Breast epithelium (tissue), 4 donors: ENCODE results near the gene LIN28A. TPM values are rescaled to one million over a fixed set of nuclear protein-coding genes. Genes with fewer than 3 reads are reported as not detected.

Experiments
- DNase-seq, 2 donors: peaks; one replicate each; pipeline ENCODE4 v3.0.0-alpha.2; 2019; ENCODE audit warnings: low spot score in 2 of 2
- H3K27ac ChIP-seq, 2 donors: fragments of 200-600 bp; sonication (generic) in 1 of 2; one replicate each; pipeline ENCODE4 v1.5.1; 2016 to 2019; ENCODE audit warnings: mild to moderate bottlenecking in 1 of 2
- H3K27me3 ChIP-seq, 2 donors: fragments of 200-600 bp; sonication (generic) in 1 of 2; one replicate each; pipeline versions ENCODE4 v1.5.1 to v1.6.0; 2017 to 2019; ENCODE audit warnings: control low read depth in 1 of 2, mild to moderate bottlenecking in 1 of 2
- H3K36me3 ChIP-seq: fragments of 200-600 bp; one replicate; pipeline ENCODE4 v1.5.1; 2019
- H3K4me1 ChIP-seq, 2 donors: fragments of 200-600 bp; sonication (generic); one replicate each; pipeline ENCODE4 v1.5.1; 2016 to 2019; ENCODE audit warnings: control low read depth in 1 of 2
- H3K4me3 ChIP-seq, 3 donors: fragments of 200-600 bp; sonication (generic); 1 replicate in 2 of 3; 2 replicates in 1 of 3; pipeline ENCODE4 v1.5.1; 2016 to 2019; ENCODE audit warnings: mild to moderate bottlenecking in 3 of 3, moderate library complexity in 2 of 3
- H3K9me3 ChIP-seq, 2 donors: fragments of 200-600 bp; sonication (generic) in 1 of 2; one replicate each; pipeline ENCODE4 v1.5.1; 2016 to 2019; ENCODE audit warnings: control low read depth in 1 of 2
- POLR2A ChIP-seq: fragments of 450-650 bp; IDR thresholded peaks from one replicate; pipeline ENCODE4 v1.6.1; 2016; ENCODE audit warnings: antibody characterized with exemption, mild to moderate bottlenecking, moderate library complexity
- POLR2AphosphoS5 ChIP-seq, 3 donors: sonication (generic); formaldehyde crosslinking; IDR thresholded peaks; one replicate each; pipeline ENCODE4 v1.6.1; 2017; ENCODE audit warnings: antibody characterized with exemption in 3 of 3
- intact Hi-C: fragments of 100-400 bp; cut with DNase I; formaldehyde crosslinking; loops from one replicate; pipeline ENCODE4 v1.15.1; 2023; ENCODE audit warnings: low total_unique reads
- total RNA-seq, 3 donors: library from RNA; depleted of rRNA; stranded (reverse); fragments of >200 nt; gene quantifications; one replicate each; pipeline ENCODE4 v1.1.0, GENCODE V29; 2016
- TF ChIP-seq, protein P1 (sequence below), 3 donors: fragments of 450-650 bp; IDR thresholded peaks; one replicate each; pipeline ENCODE4 v1.5.1; 2016 to 2017; ENCODE audit warnings: antibody characterized with exemption in 3 of 3, mild to moderate bottlenecking in 3 of 3, moderate library complexity in 3 of 3

The LIN28A gene
- total RNA-seq, 3 donors from 2014 or later: not detected

DNA sequence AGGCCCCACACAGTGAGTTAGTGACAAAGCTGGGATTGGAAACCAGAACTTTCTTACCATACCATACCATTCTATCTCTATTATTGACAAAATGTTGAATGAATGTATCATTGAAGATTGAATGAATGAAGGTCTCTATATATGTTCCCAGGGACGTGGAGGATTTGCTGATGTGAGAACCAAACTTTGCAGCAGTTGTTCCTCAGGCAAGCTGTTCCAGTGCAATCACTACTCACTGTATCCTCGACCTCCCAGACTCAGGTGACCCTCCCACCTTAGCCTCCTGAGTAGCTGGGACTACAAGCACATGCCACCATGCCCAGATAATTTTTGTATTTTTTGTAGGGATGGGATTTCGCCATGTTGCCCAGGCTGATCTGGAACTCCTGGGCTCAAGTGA, 11.6 kb upstream of the LIN28A start:
- DNase-seq: no peak
- Histone ChIP-seq H3K4me3 (no peak overlapping the region), H3K9me3 (no peaks in the 10 kb centered on the region), H3K36me3 (no peaks in the 10 kb centered on the region), H3K27me3 (peaks cover 0 to 5% of the 10 kb centered on the region in 2 donors), H3K27ac (no peak overlapping the region), H3K4me1 (no peaks in the 10 kb centered on the region)
- TF ChIP-seq POLR2A (no peak), POLR2AphosphoS5 (IDR thresholded peaks at IDR 0.05) (no peak)
- TF ChIP-seq, protein P1, sequence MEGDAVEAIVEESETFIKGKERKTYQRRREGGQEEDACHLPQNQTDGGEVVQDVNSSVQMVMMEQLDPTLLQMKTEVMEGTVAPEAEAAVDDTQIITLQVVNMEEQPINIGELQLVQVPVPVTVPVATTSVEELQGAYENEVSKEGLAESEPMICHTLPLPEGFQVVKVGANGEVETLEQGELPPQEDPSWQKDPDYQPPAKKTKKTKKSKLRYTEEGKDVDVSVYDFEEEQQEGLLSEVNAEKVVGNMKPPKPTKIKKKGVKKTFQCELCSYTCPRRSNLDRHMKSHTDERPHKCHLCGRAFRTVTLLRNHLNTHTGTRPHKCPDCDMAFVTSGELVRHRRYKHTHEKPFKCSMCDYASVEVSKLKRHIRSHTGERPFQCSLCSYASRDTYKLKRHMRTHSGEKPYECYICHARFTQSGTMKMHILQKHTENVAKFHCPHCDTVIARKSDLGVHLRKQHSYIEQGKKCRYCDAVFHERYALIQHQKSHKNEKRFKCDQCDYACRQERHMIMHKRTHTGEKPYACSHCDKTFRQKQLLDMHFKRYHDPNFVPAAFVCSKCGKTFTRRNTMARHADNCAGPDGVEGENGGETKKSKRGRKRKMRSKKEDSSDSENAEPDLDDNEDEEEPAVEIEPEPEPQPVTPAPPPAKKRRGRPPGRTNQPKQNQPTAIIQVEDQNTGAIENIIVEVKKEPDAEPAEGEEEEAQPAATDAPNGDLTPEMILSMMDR (IDR thresholded peaks at IDR 0.05): no peak
- intact Hi-C loops: no loop called here

DNA sequence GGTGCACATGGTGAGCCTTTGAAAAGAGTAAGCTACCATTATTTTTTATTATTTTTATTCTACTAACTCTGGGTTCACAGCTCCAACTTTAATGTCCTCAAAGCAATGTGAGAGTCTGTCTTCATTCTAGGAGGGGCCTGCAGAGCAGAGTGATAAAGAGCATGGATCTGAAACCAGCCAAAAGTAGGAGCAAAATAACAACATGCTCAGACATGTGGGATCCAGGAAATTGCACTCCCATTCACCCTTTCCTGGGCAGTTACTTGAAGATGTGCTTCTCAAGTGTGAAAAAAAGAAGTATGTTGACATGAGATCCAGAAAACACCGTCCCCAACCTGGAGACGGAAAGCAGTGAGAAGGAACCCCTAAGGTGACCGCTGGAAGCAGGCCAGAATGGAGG, 8.7 kb upstream of the LIN28A start:
- Histone ChIP-seq H3K27ac (no peak overlapping the region), H3K36me3 (no peaks in the 10 kb centered on the region), H3K4me1 (no peaks in the 10 kb centered on the region), H3K27me3 (peaks cover 0 to 9% of the 10 kb centered on the region in 2 donors), H3K4me3 (no peak overlapping the region), H3K9me3 (no peaks in the 10 kb centered on the region)
- no peak for DNase-seq
- intact Hi-C loops: no loop called here
- TF ChIP-seq, protein P1 (IDR thresholded peaks at IDR 0.05): no peak
- no peak for TF ChIP-seq POLR2AphosphoS5 (IDR thresholded peaks at IDR 0.05)
- no peak for TF ChIP-seq POLR2A

DNA sequence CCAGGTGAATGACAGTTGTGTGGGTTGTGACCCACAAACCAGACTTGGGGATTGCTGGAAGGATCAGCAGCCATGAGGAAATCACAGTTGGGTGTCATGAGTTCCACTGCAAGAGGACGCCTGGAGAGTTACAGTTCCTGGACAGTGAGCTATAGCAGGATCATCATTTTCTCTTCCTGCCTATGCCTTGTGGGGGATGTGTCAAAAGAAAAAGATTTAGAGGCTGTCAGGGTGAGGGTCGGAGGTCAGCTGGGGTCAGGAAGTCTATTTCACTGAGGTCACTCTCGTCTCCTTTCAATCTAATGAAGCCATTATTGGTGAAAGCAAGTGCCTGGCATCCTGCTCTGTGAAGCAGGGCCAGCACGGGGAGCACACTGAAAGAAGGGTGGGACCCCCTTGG, 7.0 kb upstream of the LIN28A start:
- TF ChIP-seq POLR2AphosphoS5 (IDR thresholded peaks at IDR 0.05): no peak
- TF ChIP-seq, protein P1 (IDR thresholded peaks at IDR 0.05): no peak
- TF ChIP-seq POLR2A: no peak
- no peak overlapping the region for H3K4me3 ChIP-seq
- no peaks in the 10 kb centered on the region for H3K4me1 ChIP-seq
- H3K36me3 ChIP-seq: no peaks in the 10 kb centered on the region
- intact Hi-C loops: no loop called here
- no peak for DNase-seq
- H3K27me3 ChIP-seq: peaks cover 0 to 9% of the 10 kb centered on the region in 2 donors
- no peak overlapping the region for H3K27ac ChIP-seq
- H3K9me3 ChIP-seq: no peaks in the 10 kb centered on the region

DNA sequence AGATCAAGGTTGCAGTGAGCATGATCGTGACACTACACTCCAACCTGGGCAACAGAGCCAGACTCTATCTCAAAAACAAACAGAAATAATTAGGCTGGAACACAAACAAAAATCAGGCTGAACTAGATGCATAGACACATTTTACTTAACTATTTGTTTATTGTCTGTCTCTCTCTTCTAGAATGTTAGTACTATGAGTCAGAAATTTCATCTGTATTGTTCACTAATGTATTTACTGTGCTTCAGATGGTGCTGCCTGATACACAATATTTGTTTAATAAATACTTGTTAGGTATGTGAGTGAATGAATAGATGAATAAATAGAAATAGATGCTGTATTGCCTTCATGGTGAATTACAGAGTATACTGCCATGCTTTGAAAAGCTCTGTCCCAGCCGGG, 6.0 kb upstream of the LIN28A start:
- intact Hi-C loops: no loop called here
- TF ChIP-seq POLR2A (no peak), POLR2AphosphoS5 (IDR thresholded peaks at IDR 0.05) (no peak)
- TF ChIP-seq, protein P1 (IDR thresholded peaks at IDR 0.05): no peak
- peaks cover 0 to 15% of the 10 kb centered on the region in 2 donors for H3K27me3 ChIP-seq
- no peaks in the 10 kb centered on the region for H3K4me1 ChIP-seq
- H3K9me3 ChIP-seq: no peaks in the 10 kb centered on the region
- H3K27ac ChIP-seq: no peak overlapping the region
- no peaks in the 10 kb centered on the region for H3K36me3 ChIP-seq
- H3K4me3 ChIP-seq: no peak overlapping the region
- no peak for DNase-seq

DNA sequence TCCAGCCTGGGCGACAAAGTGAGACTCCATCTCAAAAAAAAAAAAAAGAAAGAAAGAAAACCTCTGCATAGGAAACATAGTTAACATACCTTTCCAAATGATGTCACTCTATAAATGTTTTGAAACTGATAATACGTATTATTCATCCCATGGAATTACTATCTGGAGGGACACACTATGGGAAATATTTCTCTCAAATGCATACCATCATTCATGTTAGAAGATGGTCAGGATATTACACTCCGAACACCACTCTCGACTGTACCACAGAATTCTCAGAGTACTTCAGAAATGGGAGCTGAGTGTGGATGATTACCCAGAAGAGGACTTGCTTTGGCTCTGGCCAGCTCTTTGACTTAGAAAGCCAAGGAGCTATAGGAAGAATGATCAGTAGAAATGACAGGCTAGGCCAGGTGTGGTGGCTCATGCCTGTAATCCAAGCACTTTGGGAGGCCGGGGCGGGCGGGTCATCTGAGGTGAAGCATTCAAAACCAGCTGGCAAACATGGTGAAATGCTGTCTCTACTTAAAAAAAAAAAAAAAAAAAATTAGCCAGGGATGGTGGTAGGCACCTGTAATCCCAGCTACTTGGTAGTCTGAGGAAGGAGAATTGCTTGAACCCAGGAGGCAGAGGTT, 5.2 kb upstream of the LIN28A start:
- peaks cover under 1 to 22% of the 10 kb centered on the region in 2 donors for H3K27me3 ChIP-seq
- H3K9me3 ChIP-seq: no peaks in the 10 kb centered on the region
- no peak for TF ChIP-seq POLR2A
- TF ChIP-seq POLR2AphosphoS5 (IDR thresholded peaks at IDR 0.05): no peak
- TF ChIP-seq, protein P1 (IDR thresholded peaks at IDR 0.05): no peak
- H3K27ac ChIP-seq: no peak overlapping the region
- no peaks in the 10 kb centered on the region for H3K36me3 ChIP-seq
- no peak for DNase-seq
- H3K4me3 ChIP-seq: no peak overlapping the region
- H3K4me1 ChIP-seq: no peaks in the 10 kb centered on the region
- intact Hi-C loops: no loop called here
